Measurements from ENCODE around the gene NCAPD2.

- TF ChIP-seq, protein P1, sequence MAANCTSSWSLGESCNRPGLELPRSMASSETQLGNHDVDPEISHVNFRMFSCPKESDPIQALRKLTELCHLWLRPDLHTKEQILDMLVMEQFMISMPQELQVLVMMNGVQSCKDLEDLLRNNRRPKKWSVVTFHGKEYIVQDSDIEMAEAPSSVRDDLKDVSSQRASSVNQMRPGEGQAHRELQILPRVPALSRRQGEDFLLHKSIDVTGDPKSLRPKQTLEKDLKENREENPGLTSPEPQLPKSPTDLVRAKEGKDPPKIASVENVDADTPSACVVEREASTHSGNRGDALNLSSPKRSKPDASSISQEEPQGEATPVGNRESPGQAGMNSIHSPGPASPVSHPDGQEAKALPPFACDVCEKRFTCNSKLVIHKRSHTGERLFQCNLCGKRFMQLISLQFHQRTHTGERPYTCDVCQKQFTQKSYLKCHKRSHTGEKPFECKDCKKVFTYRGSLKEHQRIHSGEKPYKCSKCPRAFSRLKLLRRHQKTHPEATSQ (tag by site-specific recombination; IDR thresholded peaks at IDR 0.05): no peak
- TF ChIP-seq ZNF561 (tag by site-specific recombination; IDR thresholded peaks at IDR 0.05; ENCODE audit: borderline replicate concordance) (no peak), MEIS1 (CRISPR knock-in tag; IDR thresholded peaks at IDR 0.05; ENCODE audit: borderline replicate concordance) (no peak), ZNF423 (tag by site-specific recombination; IDR thresholded peaks at IDR 0.05) (no peak)
- TF ChIP-seq, protein P2, sequence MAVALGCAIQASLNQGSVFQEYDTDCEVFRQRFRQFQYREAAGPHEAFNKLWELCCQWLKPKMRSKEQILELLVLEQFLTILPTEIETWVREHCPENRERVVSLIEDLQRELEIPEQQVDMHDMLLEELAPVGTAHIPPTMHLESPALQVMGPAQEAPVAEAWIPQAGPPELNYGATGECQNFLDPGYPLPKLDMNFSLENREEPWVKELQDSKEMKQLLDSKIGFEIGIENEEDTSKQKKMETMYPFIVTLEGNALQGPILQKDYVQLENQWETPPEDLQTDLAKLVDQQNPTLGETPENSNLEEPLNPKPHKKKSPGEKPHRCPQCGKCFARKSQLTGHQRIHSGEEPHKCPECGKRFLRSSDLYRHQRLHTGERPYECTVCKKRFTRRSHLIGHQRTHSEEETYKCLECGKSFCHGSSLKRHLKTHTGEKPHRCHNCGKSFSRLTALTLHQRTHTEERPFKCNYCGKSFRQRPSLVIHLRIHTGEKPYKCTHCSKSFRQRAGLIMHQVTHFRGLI (tag by site-specific recombination; IDR thresholded peaks at IDR 0.05): no peak
Measured at GRCh38 chr12:6451348-6452244, 42.3 kb upstream of the NCAPD2 start, which contains the start of gene TAPBPL.
